ENCODE results near the gene SLC34A1.
"Not testable (repeated sequence)": the region's sequence is repeated elsewhere in the genome, so short reads cannot be mapped to it uniquely, and the experiment has no call there.

The SLC34A1 gene

GRCh38 chr5:177355162-177355867 is 28.9 kb upstream of the SLC34A1 start:
- DNase-seq = no peak

- DNase-seq = peak; percentile 48
These were observed 28.4 kb upstream of the SLC34A1 start for GRCh38 chr5:177355868-177356168.

DNA sequence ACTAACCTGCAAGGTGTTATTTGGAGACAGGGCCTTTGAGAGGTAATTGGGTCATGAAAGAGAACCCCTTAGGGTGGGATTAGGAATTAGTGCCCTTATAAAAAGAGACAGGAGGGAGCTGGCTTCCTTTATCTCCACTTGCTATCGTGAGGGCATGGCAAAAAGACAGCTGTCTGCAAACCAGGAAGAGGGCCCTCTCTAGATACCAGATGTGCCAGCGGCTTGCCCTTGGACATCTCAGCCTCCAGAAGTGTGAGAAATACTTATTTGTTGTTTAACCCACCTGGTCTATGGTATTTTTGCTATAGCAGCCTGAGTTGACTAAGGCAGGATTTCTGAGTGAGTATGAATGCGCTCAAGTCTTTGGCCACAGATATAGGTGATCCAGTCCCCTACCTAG is 27.5 kb upstream of the SLC34A1 start:
- DNase-seq = peak; percentile 54

DNA sequence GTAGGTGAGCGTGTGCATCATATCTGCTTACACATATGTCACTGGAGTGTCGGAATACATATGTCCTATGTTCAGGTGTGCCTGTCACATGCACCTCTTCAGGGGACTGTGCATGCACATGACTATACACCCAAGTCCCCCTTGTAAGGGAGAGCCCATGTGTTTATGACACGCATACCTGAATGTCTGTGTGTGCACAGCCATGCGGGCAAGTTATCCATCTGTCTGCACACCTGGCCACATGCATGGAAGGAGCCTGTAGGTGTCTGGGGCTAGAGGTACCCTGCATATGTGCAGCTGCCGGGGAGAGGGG is 27.1 kb upstream of the SLC34A1 start:
- peak; percentile 23 for DNase-seq

DNA sequence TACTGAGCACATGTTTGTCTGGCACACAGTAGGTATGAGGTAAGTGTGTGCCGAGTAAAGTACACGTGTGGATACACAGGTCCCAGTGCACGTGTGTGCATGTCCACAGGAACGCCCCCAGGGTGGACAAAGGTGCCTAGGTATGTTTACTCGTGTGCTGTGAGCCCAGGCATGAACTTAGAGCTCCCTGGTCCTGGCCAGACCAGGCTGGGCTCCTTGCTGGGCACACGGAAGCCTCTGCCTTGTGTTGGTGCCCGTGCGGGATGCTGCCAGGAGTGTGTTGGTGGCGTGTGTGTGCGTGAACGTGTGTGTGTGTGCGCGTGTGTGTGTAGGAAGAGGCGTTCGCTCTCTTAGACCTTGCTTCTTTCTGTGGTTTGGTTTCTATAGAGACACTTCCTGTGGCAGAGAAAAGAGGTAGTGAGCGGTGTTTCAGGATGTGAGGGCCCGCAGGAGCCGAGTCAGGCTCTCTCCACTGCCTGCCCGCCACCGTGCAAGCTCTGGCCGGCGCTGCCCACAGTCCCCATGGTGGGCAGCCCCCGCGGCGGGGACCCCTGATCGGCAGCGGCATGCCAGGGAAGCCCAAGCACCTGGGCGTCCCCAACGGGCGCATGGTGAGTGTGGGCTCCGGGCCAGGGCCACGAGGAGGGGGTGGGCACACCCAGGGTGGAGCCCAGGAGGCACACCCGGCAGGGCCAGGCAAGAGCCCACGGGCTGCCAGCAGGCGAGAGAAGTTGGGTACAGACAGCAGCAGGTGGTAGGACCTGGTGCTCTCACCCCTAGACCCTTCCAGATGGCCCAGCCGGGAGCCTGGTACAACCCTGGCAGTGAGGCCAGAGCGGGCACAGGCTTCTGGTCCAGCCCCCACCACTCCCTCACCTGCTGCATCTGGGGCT is 26.5 kb upstream of the SLC34A1 start, which contains the start of gene RGS14:
RGS14 (plus strand) TSS at position 466 of the 893 bp plus-strand sequence; CDS start at position 567, 101 bp downstream.
- DNase-seq = peak; percentile 88

DNA sequence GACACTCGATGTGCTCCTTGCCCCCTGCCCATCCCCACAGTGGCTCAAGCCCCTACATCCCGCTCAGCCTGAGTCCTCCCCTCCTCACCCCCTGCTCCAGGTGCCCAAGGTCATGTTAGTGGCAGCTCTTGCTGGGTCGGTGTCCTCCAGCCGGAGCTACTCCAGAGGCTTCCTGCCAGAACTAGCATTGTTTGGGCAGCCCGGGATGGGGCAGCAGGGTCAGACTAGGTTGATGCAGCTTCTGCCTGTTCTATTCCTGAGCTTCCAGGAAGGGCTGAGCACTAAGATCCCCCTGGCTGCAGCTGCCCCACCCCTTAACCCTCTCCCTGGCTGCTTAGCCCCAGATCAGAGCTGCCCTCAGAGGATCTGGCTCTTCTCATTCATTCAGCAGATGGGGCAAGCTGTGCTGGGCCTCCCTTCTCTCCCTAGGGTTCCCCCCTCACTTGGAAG is 25.8 kb upstream of the SLC34A1 start:
- peak; percentile 37 for DNase-seq

DNA sequence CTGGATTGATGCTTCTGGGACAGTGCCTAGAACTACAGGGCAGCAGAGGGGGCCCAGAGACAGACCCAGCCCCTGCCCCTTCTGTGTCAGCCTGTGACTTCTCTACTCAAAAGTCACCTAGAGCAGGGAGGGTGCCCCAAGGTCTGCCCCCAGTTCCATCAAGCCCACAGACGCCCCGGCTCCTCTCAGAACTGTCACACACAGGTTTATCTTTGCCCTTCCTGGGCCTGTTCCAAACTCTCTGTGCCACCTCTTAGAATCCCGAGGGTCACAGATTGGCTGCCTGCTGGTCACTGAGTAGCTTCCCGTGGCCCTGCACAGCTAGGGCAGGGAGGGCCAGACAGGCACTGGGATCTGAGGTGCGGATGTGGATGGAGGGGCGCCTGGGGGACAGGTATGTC is 24.8 kb upstream of the SLC34A1 start:
- DNase-seq = no peak

DNA sequence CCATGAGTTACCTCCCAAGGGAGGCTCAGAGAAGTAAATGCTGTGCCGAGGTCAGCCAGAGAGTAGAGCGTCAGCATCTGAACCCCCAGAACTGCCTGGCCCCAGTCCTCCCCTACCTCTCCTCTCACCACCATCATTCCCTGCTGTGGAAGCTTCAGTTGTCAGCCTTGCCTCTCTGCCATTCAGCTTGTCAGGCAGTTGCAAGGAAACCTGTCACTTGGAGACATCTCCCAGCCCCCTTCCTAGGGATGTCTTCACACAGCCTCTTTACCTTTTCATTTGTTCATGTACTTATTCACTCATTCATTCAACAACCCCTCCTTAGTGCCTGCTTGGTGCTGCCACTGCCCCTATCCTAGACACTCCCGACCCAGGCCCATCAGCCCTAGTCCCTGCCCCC is 24.4 kb upstream of the SLC34A1 start:
- no peak for DNase-seq

- not testable (repeated sequence) for DNase-seq
These were observed 23.5 kb upstream of the SLC34A1 start for GRCh38 chr5:177360740-177361139.

GRCh38 chr5:177361418-177362291 is 22.6 kb upstream of the SLC34A1 start:
- DNase-seq = no peak

- no peak for DNase-seq
These were observed 22.0 kb upstream of the SLC34A1 start for GRCh38 chr5:177362292-177362609.

GRCh38 chr5:177362610-177363507 is 21.4 kb upstream of the SLC34A1 start:
- DNase-seq = peak; percentile 81

GRCh38 chr5:177363565-177363964 is 20.7 kb upstream of the SLC34A1 start:
- DNase-seq = no peak

- no peak for DNase-seq
These were observed 19.9 kb upstream of the SLC34A1 start for GRCh38 chr5:177364159-177364962.

DNA sequence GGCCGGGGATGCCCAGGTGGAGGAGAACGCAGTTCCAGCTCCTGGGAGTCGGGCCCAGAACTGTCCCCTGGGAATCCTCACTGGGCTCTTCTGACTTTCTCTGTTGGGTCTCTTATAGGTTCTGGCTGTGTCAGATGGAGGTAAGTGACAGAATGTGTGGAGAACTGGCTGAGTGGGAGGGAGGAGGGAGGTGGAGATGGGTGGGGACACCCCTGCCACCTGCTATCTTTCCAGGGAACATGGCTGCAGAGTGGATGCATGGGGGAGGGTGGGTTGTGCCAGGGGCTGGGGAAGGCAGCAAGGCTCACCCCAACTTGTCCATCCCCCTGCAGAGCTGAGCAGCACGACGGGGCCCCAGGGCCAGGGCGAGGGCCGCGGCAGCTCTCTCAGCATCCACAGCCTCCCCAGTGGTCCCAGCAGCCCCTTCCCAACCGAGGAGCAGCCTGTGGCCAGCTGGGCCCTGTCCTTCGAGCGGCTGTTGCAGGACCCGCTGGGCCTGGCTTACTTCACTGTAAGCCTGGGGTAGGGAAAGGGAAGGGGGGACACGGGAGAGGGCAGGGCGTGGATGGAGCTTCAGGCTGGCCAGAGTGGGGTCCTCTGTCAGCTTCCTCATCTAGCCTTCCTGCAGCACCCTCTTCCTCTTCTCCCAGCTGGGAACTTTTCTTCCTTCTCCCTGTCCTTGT is 18.2 kb upstream of the SLC34A1 start:
- DNase-seq = no peak

DNA sequence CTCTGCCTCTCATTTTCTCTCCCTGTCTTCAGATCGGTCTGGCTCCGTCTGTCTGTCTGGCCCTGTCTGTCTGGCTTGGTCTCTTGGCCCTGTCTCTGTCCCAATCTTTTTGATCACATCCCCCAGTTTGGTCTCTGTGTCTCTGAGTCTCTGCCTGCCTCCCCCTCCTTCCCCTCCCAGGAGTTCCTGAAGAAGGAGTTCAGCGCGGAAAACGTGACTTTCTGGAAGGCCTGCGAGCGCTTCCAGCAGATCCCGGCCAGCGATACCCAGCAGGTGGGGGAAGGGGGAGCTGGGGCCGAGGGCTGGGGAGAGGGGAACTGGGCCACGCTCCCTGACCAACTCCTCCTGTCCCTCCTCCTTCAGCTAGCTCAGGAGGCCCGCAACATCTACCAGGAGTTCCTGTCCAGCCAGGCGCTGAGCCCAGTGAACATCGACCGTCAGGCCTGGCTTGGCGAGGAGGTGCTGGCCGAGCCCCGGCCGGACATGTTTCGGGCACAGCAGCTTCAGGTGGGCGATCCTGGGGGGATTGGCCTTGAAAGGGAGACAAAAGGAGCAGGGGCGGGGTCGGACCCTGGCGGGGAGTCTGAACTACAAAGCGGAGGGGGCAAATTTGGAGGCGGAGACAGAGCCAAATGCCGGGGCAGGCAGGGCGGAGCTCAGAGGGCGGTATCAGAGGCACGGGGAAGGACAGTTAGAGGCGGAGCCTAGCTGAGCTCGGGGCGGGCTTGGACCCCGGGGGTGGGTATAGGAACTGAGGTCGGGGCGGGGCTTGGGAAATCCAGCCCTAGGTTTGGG is 17.5 kb upstream of the SLC34A1 start:
- DNase-seq = peak; percentile 69

DNA sequence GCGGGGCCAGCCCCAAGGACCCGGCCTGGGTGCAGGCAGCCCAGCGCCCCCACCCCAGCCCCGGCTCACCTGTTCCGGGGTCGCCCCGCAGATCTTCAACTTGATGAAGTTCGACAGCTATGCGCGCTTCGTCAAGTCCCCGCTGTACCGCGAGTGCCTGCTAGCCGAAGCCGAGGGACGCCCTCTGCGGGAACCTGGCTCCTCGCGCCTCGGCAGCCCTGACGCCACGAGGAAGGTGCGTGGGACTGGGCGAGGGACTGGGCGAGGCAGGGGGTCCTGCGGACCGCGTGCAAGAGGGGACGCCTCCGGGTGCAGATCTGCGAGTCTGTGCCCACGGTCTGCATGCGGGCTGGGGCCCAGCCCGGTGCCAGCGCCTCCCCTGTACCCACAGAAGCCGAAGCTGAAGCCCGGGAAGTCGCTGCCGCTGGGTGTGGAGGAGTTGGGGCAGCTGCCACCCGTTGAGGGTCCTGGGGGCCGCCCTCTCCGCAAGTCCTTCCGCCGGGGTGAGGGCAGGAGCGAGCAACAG is 16.8 kb upstream of the SLC34A1 start:
- DNase-seq = no peak

DNA sequence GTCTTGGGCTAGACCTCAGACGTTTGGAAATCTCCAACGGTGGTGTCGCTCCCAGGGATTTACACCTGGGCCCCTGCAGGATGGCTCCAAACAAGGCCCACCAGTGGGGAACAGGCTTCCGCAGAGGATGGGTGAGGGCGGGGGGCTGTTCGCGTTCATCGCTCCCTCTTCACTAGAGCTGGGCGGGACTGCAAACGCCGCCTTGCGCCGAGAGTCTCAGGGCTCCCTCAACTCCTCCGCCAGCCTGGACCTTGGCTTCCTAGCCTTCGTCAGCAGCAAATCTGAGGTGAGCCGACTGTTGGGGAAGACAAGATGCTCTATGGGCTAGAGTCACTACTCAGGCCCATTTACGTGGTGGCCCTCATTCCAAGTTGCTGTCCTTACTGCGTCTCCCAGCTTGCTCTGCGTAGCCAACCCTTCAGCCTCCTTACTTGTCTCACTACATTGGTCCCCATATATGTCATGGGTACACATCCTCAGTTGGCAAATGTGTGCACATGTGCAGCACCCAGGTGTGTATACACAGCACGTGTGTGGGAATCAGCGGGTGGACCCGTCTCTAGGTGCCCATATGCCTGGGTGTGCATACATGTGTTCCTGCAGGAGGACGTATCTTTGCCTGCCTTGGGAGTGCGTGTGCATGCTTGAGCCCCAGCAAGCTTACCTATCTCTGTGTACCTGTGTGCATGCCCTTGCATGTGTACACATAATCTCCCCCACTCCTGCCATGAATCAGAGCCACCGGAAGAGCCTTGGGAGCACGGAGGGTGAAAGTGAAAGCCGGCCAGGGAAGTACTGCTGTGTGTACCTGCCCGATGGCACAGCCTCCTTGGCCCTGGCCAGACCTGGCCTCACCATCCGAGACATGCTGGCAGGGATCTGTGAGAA is 16.0 kb upstream of the SLC34A1 start:
- DNase-seq = no peak

Measured in hematopoietic multipotent progenitor cell treated with erythropoietin and hydrocortisone succinate and interleukin-3 and kit ligand, for 8 days (in vitro differentiated cells).